Kidney glomerular epithelial cell (primary cell): ENCODE results near the gene PGS1.
A peak's percentile ranks its signal among the peaks of the same experiment; 100 is the strongest.

Source experiments
- DNase-seq: peaks from one replicate; lab custom pipeline; 2025; lab: John Stamatoyannopoulos, UW

Gene PGS1

DNA sequence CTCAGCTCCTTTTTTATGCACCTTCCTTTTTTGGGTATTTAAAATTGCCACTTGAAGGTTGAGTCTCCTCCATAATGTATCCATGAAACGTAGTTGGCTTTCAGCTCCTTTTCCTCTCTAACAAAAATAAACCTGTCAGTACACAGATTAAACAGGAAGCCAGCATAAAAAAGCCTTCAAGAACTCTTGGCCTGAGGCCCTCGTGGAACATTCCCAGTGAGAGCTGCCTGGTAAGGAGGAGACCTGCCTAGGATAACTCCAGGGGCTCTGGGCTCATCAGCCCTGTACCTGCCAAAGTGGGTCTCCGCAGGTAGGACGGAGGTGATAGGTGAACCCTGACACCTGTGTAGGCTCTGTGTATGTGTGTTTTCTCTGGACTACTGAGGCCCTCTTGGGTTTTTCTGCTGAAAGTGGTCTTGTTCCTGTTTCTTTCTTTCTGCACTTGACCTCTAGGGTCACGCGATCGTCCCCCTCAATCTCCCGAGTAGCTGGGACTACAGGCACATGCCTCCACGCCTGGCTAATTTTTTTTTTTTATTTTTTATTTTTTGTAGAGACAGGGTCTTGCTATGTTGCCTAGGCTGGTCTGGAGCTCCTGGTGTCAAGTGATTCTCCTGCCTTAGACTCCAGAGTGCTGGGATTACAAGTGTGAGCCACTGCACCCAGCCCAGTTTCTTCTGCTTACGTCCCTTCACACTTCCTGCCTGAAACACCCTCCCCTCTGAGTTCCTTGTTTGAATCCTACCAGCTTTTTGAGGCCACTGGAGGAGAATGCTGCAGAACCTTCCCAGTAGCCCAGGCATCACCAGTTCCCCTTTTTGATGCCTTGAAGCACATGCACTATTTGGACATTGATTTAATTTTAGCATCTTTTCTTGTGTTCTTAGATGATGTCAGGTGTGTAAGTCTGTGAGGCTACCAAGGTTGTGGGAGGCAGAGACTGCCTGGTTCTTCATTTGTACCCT lies 9.8 kb downstream of the PGS1 start:
- DNase-seq: no peak

- peak; percentile 93 for DNase-seq
Measured at GRCh38 chr17:78390241-78391050, 12.0 kb downstream of the PGS1 start.

GRCh38 chr17:78391051-78391431 lies 12.6 kb downstream of the PGS1 start:
- DNase-seq: no peak

- DNase-seq: peak; percentile 65
Measured at GRCh38 chr17:78391843-78392242, 13.4 kb downstream of the PGS1 start.

DNA sequence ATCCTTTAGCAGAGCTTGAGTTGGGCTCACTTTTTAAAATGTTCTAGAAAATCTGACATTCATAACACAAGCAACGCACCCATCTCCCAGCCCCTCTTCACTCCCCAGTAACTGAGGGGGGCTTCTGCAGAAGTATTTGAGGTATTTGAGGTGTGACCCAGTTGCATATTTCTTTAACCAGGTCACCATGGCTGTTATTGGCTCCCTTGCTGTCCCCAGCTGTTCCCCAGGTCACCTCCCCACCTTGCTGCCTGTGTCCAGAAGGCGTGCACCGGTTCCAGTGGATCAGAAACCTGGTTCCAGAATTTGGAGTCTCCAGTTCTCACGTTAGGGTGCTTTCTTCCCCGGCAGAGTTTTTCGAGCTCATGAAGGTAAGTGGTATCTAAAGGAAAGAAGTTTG lies 13.8 kb downstream of the PGS1 start:
- DNase-seq: no peak

- no peak for DNase-seq
Measured at GRCh38 chr17:78393575-78393974, 15.1 kb downstream of the PGS1 start.

DNA sequence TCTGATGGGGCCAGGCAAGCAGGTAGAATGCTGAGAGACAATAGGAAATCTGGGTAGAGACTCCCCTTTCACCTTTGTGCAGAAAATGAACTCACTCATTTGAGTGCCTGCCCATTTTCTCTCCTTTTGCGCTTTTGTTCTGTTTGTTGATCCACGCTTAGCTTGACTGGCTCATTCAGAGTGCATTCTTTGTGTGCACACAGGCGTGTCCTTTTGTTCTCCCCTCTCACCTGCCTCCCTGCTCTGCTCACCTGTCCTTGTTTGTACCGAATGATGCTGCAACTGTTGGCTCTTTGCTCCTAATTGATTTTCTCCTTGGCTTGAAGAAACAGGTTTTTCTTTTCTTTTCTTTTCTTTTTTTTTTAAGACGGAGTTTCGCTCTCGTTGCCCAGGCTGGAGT lies 15.8 kb downstream of the PGS1 start:
- no peak for DNase-seq

- DNase-seq: no peak
Measured at GRCh38 chr17:78395155-78395554, 16.7 kb downstream of the PGS1 start.

DNA sequence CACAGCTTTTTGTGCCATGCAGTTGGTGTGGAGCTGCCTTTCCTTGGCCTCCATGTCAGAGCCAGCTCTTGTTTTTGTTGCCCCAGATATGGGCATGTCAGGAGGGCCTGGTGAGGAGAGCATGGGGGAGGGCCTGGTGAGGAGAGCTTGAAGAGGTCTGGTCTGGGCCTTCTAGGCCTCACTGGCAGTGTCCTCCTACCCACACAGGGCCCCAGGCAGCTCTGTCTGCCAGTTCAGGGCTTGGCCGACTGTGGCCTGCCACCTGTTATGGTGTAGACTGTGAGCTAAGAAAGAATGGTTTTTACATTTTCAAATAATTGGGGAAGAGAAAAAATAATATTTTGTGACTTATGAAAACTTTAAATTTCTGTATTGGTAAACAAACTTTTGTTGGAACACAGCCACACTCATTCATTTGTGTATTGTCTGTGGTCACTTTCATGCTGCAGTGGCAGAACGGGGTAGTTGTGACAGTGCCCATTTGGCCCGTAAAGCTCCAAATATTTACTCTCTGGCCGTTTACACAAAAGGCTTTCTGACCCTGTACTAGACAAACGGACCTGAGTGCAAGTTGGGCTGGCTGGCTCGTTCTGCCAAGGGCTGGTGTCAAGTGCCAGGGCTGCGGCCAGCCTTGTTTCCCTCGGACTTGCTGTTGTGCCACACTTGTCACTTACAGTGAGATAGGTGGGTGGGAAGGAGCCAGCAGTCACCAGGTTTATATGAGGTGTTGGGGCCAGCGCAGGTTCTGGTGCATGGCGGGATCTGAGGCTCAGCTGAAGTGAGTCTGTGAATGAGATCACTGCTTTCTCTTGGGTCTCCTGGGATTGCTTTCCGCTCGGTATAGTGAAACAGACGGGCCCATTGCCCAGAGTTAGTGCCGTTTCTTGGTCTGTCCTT lies 18.2 kb downstream of the PGS1 start:
- DNase-seq: no peak

DNA sequence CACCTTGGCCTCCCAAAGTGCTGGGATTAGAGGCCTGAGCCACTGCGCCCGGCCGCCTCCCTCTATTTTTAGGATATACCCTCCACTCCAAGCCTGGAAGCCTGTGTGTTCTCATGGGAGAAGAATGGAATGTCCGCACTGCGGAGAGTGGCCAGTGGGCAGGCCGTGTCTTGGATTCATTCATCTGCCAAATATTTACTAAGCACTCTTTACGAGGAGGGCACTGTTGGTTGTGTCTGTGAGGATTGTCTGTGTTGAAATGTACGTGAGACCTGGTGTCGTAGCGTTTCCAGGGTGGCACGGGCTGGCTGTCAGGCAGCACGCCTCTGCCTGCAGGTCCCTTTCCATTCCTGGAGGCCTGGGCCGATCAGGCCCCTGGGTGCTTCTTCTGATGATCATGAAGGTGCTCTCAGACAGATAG lies 19.2 kb downstream of the PGS1 start:
- DNase-seq: no peak

- no peak for DNase-seq
Measured at GRCh38 chr17:78398390-78398789, 19.9 kb downstream of the PGS1 start.

DNA sequence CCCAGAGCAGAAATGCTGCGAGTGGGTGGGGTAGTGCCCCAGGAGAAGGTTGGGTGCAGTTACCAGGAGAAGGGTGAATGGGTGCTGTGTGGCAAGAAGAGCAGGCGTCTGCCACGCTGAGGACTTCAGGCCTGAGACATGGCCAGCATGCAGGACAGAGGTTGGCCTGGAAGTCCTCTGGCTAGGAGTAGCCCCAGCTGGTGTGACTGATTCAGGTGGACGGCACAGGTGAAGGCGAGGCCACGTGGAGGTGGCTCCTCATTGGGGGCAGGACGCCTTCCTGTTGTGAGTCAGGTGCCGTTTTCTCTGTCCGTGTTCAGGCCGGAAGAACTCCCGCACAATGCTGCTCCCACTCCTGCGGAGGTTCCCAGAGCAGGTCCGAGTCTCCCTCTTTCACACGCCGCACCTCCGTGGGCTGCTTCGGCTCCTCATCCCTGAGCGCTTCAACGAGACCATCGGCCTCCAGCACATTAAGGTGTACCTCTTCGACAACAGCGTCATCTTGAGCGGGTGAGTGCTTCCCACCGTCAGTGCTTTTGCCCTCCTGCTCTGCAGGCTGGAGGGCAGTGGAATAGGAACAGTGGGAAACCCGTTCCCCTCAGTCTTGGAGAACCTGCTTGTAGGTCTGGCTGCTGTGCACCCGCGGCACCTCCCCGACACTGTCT lies 20.7 kb downstream of the PGS1 start:
- no peak for DNase-seq

DNA sequence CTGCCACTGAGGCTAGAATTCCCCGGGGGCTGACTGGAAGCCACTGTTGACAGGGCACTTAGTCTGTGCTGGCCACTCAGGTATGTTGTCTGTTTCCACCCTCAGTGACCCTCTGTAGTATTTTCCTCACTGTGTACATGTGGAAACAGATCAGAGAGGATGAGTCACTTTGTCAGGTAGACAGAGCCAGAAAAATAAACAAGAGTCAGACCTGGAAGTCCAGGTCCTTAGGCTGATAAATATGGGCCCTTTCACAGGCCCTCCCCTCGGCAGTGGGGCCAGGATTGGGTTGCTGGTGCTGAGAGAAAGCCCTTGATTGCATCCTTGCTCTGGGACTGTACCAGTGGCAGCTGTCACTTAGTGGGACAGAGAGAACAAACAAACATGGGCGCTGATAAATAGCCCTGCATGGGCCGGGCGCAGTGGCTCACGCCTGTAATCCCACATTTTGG lies 21.3 kb downstream of the PGS1 start:
- DNase-seq: no peak

GRCh38 chr17:78400581-78401240 lies 22.3 kb downstream of the PGS1 start:
- peak; percentile 20 for DNase-seq

- DNase-seq: no peak
Measured at GRCh38 chr17:78401246-78401645, 22.8 kb downstream of the PGS1 start.

GRCh38 chr17:78401891-78402290 lies 23.4 kb downstream of the PGS1 start:
- no peak for DNase-seq

DNA sequence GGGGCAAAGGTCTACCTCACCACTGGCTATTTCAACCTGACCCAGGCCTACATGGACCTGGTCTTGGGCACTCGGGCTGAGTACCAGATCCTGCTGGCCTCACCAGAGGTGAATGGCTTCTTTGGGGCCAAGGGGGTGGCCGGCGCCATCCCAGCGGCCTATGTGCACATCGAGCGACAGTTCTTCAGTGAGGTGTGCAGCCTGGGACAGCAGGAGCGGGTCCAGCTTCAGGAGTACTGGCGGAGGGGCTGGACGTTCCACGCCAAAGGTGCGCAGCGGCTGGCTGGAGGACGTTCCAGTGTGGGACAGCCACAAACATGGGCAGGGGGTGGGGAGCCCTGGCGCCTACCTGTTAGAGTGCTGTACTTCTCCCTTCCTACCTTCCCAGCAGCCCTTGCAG lies 25.4 kb downstream of the PGS1 start:
- no peak for DNase-seq

DNA sequence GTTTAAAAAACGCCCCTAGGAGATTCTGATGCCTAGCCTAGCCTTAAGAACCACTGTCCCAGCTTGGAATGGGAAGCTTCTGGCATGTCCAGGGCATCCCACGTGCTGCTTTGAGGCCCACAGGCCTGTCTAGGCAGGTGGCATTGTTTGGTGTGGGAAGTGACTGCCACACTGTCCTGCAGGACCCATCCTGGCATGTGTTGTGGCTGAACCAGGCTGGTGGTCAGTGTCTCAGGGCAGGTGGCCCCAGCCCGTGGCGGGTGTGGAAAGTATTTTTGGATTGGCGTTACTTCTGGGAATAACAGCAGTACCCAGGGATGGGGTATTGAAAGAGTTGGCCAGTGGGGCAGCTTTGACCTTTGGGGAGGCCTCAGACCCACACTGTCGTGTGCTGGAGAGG lies 27.9 kb downstream of the PGS1 start:
- no peak for DNase-seq

- DNase-seq: no peak
Measured at GRCh38 chr17:78406920-78407319, 28.5 kb downstream of the PGS1 start.

DNA sequence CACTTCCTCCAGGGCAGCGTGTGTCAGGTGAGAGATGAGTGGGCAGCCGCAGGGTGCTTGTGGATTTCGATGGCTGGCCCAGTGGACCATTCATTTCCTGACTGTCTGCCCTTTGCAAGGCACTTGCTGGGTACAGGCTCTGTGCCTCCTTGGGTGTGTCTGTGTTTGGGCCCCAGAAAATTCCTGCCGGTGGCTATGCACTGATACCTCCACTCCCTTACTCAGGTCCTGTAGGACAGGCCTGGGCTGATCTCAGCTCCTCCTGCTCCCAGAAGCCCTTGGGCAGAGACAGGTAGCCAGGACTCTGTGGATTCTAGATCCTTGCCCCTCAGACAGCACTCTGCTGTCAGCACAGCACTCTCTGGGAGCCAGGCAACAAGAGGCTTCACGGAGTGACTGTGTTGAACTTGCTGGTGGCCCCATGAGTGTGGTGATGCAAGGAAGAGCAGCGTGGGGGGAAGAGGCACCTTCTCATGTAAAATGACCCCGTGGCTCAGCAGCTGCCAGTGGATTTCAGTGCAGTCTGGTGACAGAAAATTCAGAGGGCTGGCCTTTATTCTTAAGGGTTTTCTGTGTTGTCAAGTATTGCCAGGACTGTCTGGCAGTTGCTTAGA lies 29.0 kb downstream of the PGS1 start:
- no peak for DNase-seq
